ENCODE results near the gene ECEL1.

The ECEL1 gene

GRCh38 chr2:232483923-232484627, 3.6 kb downstream of the ECEL1 start:
- DNase-seq (ENCODE audit: low read depth in 2 of 2) = no peak

- no peak for DNase-seq (ENCODE audit: low read depth in 2 of 2)
These were observed 4.2 kb downstream of the ECEL1 start for GRCh38 chr2:232483311-232483922.

DNA sequence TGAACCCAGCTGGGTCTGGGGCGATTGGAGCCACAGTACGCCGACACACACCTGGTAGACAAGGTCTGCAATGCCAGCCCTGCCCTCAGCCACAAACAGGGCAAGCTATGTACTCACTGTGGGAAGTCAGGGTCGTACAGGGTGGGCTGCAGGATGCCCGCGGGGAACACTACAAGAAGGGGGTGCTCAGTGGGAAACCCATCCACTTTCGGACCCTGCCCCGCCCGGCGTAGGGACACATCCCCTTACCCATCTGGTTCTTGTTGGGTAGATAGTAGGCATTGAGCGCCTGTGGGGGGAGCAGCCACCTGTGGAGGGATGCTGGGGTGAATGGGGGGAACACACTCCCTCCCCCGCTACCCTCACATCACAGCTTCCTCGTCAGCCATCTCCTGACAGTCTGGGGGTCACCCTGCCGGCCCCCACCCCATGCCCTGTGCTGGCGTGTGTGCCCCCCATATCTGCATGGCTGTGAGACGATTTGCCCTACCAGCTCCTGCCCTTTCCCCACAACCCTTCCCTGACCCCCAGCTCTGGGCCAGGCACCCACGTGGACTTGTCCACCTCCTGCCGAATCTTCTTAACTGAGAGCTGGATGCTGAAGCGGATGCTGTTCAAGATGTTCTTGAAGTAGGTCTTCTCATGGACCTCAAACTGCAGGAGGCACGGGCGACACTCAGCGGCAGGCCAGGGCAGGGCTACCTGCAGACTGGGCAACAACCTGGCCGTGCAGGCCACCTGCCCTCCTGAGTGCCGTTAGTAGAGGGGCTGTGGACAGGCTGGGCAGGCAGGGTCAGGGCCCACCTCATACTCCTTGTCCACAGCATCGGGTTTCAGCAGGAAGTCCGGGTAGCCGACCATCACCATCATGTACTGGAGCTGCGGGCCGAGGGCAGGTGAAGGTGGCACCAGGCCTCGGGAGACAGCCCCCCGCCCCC, 5.1 kb downstream of the ECEL1 start:
- no peak for DNase-seq (ENCODE audit: low read depth in 2 of 2)

DNA sequence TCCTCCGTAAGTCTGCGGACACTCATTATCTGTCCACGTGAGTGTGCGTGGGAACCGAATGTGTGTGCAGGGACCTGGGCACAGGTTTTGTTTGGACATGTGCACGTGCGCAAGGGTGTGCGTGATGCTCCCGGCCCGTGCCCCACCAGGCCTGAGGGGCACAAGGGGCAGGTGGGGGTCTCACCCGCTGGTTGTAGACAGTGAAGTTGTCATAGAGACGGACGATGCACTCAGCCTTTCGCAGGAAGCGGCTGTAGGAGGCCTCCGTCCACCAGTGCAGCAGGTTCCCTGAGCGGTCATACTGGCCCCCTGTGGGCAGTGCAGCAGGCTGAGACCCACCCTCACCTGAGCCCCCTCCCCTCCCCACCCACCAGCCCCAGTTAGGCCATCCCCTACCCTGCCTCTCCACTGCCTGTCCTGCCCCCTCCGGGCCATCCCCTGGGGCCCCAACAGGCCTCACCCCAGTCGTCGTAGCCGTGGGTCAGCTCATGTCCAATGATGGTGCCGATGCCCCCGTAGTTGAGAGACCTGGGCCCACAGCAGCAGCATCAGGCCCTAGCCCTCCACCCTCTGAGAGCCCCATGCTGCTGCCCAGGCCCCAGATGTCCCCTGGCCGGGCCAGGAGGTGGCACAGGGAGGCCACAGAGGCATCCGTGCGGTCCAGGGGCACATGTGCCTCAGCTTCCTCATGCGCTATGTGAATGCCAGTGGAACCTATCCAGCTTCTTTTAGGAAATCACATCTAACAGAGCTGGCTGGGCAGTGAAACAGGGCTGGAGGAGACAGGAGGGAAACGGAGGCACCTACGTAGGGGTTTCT, 6.1 kb downstream of the ECEL1 start:
- DNase-seq (ENCODE audit: low read depth in 2 of 2) = no peak

- no peak for DNase-seq (ENCODE audit: low read depth in 2 of 2)
These were observed 7.1 kb downstream of the ECEL1 start for GRCh38 chr2:232480201-232481190.

- no peak for DNase-seq (ENCODE audit: low read depth in 2 of 2)
These were observed 8.1 kb downstream of the ECEL1 start for GRCh38 chr2:232479341-232480200.

GRCh38 chr2:232478571-232479340, 8.9 kb downstream of the ECEL1 start:
- DNase-seq (ENCODE audit: low read depth in 2 of 2) = no peak

- DNase-seq (ENCODE audit: low read depth in 2 of 2) = no peak
These were observed 9.7 kb downstream of the ECEL1 start for GRCh38 chr2:232477751-232478510.

DNA sequence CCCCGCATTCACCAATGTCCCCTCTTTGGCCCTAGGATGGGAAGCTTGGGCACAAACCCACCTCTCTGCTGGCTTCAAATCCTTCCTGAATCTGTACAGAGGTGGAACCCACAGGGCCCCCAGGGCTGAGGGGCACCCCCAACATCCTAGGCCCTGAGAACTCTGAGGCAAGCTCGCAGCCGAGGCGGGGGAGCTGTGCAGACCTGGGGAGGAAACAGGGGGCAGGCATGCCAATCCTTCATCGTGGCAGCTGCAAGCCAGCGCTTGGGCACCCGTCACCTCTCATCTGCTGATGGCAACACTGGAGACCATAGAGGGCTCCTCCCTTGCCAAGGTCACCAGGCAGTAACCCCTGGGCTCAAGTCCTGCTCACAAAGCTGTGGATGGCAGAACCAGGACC, 10.8 kb downstream of the ECEL1 start:
- no peak for DNase-seq (ENCODE audit: low read depth in 2 of 2)

DNA sequence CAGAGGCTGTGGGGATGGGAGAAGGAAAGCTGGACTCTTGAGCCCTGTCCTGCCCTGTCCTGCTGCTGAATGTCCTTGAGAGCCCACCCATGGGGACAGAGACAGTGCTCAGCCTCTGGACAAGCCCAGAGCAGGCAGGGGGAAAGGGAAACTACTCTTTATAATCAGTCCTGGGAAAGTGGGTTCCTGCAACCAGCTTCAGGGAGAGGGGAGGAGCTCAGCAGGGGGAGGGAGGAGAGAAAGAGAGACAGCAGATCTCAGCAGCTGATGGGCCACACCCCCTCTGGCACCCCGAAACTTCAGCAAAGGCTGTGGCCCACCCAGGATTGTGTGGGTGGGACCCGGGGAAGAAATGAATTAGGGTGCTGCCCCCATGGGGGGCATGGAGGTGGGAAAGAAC, 11.6 kb downstream of the ECEL1 start:
- DNase-seq (ENCODE audit: low read depth in 2 of 2) = no peak

DNA sequence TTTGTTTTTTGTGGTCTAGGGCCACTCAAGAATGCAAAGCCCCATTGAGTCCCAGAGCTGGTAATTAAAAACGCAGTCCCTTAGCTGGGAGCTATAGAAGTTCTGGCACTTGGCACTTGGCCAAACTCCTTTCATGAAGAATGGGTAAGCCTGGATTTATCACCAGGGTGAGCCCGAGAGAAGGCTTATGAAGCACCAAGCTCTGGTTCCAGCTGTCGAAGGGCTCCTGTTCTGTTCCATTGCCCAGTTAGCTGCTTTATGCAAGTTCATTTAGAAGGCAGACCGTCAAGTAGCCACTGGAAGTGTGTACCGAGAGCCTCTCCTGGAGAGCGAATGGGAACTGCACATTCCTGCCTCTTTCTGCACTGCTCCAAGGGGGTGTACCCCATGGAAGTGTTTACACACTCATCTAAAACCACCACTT, 14.2 kb downstream of the ECEL1 start:
- no peak for DNase-seq (ENCODE audit: low read depth in 2 of 2)

GRCh38 chr2:232466221-232466620, 21.4 kb downstream of the ECEL1 start:
- DNase-seq (ENCODE audit: low read depth in 2 of 2) = no peak

GRCh38 chr2:232465061-232465460, 22.6 kb downstream of the ECEL1 start:
- DNase-seq (ENCODE audit: low read depth in 2 of 2) = no peak

DNA sequence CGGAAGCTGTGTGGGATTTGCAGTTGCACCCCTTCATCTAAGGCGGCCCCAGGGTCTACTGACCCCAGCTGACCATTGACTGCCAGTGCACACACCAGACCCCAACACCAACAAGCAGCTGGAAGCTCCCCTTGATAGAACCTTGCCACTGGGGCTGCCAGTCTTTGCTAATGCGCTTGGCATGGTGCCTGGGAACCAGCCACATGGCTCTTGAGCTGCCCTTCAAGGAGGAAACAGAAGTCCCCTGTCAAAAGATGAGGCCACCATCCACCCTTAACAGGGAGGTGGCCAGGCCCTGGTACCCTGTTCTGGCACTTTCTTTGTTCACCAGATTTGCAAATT, 23.1 kb downstream of the ECEL1 start:
- no peak for DNase-seq (ENCODE audit: low read depth in 2 of 2)

DNA sequence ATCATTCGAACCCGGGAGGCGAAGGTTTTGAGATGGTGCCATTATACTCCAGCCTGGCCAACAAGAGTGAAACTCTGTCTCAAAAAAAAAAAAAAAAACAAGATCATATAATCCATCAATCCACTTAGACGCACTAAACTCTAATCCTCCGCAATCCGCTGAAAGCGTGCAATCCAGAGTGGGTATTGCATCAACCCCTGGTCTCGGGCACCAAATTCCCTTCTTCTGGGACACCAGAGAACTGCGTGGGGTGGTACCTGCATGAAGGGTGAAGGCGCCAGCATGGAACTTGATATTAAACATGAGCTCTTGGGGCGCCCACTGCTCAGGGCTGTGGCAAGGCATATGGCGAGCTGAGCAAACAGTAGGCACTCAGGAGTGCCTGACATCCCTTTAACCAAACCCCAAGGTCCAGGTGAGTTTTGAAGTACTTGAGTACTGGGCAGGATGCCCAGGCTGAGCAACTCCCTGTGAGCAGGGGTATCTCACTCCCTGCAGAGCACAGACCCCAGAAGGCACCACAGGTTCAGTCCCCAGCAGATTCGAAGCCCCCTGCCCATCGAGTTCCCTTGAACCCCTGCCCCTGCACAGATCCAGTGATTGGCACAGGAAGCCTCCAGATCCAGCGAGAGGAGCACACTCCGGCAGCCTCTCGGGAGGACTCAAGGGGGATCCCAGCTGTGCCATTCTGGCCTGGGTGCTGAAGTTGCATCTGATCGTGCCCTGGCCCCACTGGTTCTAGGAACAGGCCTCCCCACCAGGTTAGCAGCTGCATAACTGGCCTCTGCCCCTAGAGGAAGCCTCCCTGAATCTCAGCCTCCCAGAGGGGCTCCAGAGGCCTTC, 23.7 kb downstream of the ECEL1 start:
- no peak for DNase-seq (ENCODE audit: low read depth in 2 of 2)

DNA sequence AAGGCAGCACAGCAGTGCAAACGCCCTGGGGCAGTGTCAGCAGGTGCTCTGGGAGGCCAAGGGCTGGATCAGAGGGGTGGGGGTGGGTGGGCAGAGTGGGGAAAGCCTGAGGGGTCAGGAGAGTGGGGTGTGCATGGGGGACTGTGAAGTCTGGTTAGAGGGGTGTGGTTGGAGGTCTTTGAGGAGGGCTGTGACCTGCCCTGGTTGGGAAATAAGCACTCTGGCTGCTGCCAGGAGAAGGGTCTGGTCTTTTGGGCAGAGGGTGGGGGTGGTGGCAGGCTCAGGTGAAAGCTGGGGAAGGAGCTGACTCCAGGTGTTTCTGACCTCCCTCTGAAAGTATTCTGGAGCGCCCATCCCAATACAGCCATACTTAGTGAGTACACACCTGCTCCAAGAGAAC, 27.5 kb downstream of the ECEL1 start:
- DNase-seq (ENCODE audit: low read depth in 2 of 2) = no peak

- DNase-seq (ENCODE audit: low read depth in 2 of 2) = no peak
These were observed 28.1 kb downstream of the ECEL1 start for GRCh38 chr2:232459419-232460035.
